ENCODE results near the gene RELL1. TPM values are rescaled to one million over a fixed set of nuclear protein-coding genes. Genes with fewer than 3 reads are reported as not detected.

Gene RELL1
- total and polyA plus RNA-seq, 4 donors, result 1.8 to 47.4 (median 20.6) TPM

DNA sequence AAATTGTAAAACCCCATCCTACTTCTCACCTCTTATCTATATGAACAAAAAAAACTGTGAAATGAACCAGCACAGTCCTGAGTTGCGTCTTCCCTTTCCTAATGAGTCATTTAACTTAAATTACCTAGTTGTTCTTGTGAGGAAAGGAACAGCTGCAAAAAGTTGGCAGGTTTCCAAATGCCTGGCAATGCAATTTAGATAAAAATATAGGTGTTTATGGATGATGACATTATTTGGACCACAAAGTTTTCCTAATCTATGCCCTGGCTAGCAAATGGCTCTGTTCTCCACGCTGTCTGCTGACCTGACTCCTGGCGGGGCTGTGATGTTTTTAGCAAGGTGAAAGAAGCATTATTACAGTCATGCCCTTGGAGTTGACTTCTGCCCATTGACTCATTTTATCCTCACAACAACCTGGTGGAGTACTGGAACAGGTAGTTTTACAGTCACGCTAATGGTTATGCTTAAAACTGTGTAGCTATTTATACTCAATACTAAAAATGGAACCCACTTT lies 29.8 kb upstream of the RELL1 start:
- ATAC-seq (ENCODE audit: insufficient read depth, low FRiP score) (no peak), DNase-seq (no peak)
- Histone ChIP-seq H3K4me3 (no peak overlapping the region), H3K9ac (ENCODE audit: insufficient read depth in 1 of 2, low read length in 2 of 2) (no peak overlapping the region), H3K4me1 (ENCODE audit: control insufficient read depth in 5 of 5, insufficient read depth in 5 of 5, low read length in 5 of 5) (no peaks in the 10 kb centered on the region), H3K27me3 (ENCODE audit: control insufficient read depth in 3 of 3, insufficient read depth in 3 of 3, low read length in 2 of 3) (no peaks in the 10 kb centered on the region), H3K27ac (ENCODE audit: low read depth in 1 of 2, low read length in 1 of 2) (no peak overlapping the region), H3K9me3 (ENCODE audit: control insufficient read depth in 4 of 4, insufficient read depth in 3 of 4, low read length in 3 of 4) (no peaks in the 10 kb centered on the region), H3K36me3 (ENCODE audit: control insufficient read depth in 4 of 4, insufficient read depth in 4 of 4, low read length in 4 of 4) (no peaks in the 10 kb centered on the region)
- 77 to 83% methylated on average over 4 of the region's 4 CpGs for WGBS, 2 donors
- no peak for TF ChIP-seq CTCF (IDR thresholded peaks at IDR 0.05; ENCODE audit: control extremely low read depth, extremely low read depth)

DNA sequence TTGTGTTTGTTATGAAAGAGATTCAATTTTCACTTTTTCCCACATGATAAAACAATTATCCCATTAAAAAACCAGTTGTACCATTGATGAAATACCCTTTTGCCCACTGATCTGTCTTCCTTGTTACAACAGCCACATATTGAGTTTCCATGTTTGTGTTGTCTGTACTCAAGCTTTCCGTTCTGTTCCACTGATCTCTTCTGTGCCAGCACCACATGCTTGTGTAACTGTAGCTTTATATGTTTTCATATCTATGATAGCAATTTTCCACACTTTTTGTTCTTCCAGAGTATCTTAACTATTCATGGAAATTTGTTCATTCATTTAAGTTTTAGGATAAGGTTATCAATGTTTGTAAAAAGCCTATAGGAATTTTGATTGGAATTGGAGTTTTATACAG lies 24.3 kb upstream of the RELL1 start:
- no peak overlapping the region for H3K4me3 ChIP-seq
- H3K9ac ChIP-seq (ENCODE audit: insufficient read depth in 1 of 2, low read length in 2 of 2), result no peak overlapping the region
- no peaks in the 10 kb centered on the region for H3K36me3 ChIP-seq (ENCODE audit: control insufficient read depth in 4 of 4, insufficient read depth in 4 of 4, low read length in 4 of 4)
- 82 to 83% methylated on average over 1 of the region's 1 CpG for WGBS, 2 donors
- DNase-seq (no peak), ATAC-seq (ENCODE audit: insufficient read depth, low FRiP score) (no peak)
- H3K27ac ChIP-seq (ENCODE audit: low read depth in 1 of 2, low read length in 1 of 2), result no peak overlapping the region
- H3K9me3 ChIP-seq (ENCODE audit: control insufficient read depth in 4 of 4, insufficient read depth in 3 of 4, low read length in 3 of 4), result no peaks in the 10 kb centered on the region
- no peak for TF ChIP-seq CTCF (IDR thresholded peaks at IDR 0.05; ENCODE audit: control extremely low read depth, extremely low read depth)
- no peaks in the 10 kb centered on the region for H3K4me1 ChIP-seq (ENCODE audit: control insufficient read depth in 5 of 5, insufficient read depth in 5 of 5, low read length in 5 of 5)
- H3K27me3 ChIP-seq (ENCODE audit: control insufficient read depth in 3 of 3, insufficient read depth in 3 of 3, low read length in 2 of 3), result no peaks in the 10 kb centered on the region

DNA sequence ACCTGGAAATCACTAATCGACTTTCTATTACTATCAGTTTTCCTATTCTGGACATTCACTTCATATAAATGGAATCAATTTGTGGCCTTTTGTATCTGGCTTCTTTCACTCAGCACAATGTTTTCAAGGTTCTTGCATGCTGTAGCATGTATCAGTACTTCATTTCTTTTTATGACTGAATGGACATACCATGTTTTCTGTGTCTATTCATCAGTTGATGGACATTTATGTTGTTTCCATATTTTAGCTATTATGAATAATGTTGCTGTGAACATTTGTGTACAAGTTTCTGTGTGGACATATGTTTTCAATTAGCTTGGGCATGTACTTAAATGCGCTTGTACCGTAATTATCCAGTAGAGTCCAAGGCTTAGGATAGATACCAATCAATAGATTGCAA lies 19.9 kb upstream of the RELL1 start:
- H3K9ac ChIP-seq (ENCODE audit: insufficient read depth in 1 of 2, low read length in 2 of 2), result no peak overlapping the region
- H3K27me3 ChIP-seq (ENCODE audit: control insufficient read depth in 3 of 3, insufficient read depth in 3 of 3, low read length in 2 of 3), result no peaks in the 10 kb centered on the region
- TF ChIP-seq CTCF (IDR thresholded peaks at IDR 0.05; ENCODE audit: control extremely low read depth, extremely low read depth), result no peak
- H3K27ac ChIP-seq (ENCODE audit: low read depth in 1 of 2, low read length in 1 of 2), result no peak overlapping the region
- no peak overlapping the region for H3K4me3 ChIP-seq
- H3K4me1 ChIP-seq (ENCODE audit: control insufficient read depth in 5 of 5, insufficient read depth in 5 of 5, low read length in 5 of 5), result no peaks in the 10 kb centered on the region
- H3K36me3 ChIP-seq (ENCODE audit: control insufficient read depth in 4 of 4, insufficient read depth in 4 of 4, low read length in 4 of 4), result no peaks in the 10 kb centered on the region
- no peak for ATAC-seq (ENCODE audit: insufficient read depth, low FRiP score)
- WGBS, 2 donors, result 97 to 98% methylated on average over 3 of the region's 3 CpGs
- no peak for DNase-seq
- H3K9me3 ChIP-seq (ENCODE audit: control insufficient read depth in 4 of 4, insufficient read depth in 3 of 4, low read length in 3 of 4), result no peaks in the 10 kb centered on the region

GRCh38 chr4:37705571-37705970 lies 19.4 kb upstream of the RELL1 start:
- Histone ChIP-seq H3K27me3 (ENCODE audit: control insufficient read depth in 3 of 3, insufficient read depth in 3 of 3, low read length in 2 of 3) (no peaks in the 10 kb centered on the region), H3K4me1 (ENCODE audit: control insufficient read depth in 5 of 5, insufficient read depth in 5 of 5, low read length in 5 of 5) (no peaks in the 10 kb centered on the region), H3K4me3 (no peak overlapping the region), H3K27ac (ENCODE audit: low read depth in 1 of 2, low read length in 1 of 2) (no peak overlapping the region), H3K9ac (ENCODE audit: insufficient read depth in 1 of 2, low read length in 2 of 2) (no peak overlapping the region), H3K36me3 (ENCODE audit: control insufficient read depth in 4 of 4, insufficient read depth in 4 of 4, low read length in 4 of 4) (no peaks in the 10 kb centered on the region), H3K9me3 (ENCODE audit: control insufficient read depth in 4 of 4, insufficient read depth in 3 of 4, low read length in 3 of 4) (no peaks in the 10 kb centered on the region)
- TF ChIP-seq CTCF (IDR thresholded peaks at IDR 0.05; ENCODE audit: control extremely low read depth, extremely low read depth), result no peak
- WGBS, 2 donors, result 87 to 93% methylated on average over 5 of the region's 5 CpGs
- no peak for ATAC-seq (ENCODE audit: insufficient read depth, low FRiP score)
- DNase-seq, result no peak

All from lung (tissue), 12 donors.